ENCODE measurements around the gene TLE6. TPM values are rescaled to one million over a fixed set of nuclear protein-coding genes. Genes with fewer than 3 reads are reported as not detected.

Gene TLE6
- total RNA-seq, 1 experiment from 2014 or later = 3.2 TPM

DNA sequence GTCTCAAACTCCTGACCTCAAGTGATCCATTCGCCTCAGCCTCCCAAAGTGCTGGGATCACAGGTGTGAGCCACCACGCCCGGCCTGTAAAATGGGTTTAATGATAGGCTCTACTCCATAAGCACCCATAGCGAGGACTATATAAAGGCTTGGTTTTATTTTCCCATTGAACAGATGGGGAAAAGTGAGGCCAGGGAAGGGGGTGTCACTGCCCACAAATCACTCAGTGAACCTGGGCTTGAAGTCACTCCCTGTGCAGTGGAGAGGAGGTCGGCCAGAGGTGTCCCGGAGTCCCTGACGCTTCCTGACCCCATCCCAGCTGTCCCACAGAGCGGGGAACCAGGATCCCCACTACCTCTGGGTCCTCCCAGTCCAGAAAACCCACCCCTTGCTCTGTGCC, 36.8 kb downstream of the TLE6 start:
- in situ Hi-C loops (cut with HindIII; ENCODE audit: low pct_unique_long_range_greater_than_20kb, low sequenced_read_pairs) = no loop called here
- DNase-seq (ENCODE audit: low read depth, low spot score) = no peak

DNA sequence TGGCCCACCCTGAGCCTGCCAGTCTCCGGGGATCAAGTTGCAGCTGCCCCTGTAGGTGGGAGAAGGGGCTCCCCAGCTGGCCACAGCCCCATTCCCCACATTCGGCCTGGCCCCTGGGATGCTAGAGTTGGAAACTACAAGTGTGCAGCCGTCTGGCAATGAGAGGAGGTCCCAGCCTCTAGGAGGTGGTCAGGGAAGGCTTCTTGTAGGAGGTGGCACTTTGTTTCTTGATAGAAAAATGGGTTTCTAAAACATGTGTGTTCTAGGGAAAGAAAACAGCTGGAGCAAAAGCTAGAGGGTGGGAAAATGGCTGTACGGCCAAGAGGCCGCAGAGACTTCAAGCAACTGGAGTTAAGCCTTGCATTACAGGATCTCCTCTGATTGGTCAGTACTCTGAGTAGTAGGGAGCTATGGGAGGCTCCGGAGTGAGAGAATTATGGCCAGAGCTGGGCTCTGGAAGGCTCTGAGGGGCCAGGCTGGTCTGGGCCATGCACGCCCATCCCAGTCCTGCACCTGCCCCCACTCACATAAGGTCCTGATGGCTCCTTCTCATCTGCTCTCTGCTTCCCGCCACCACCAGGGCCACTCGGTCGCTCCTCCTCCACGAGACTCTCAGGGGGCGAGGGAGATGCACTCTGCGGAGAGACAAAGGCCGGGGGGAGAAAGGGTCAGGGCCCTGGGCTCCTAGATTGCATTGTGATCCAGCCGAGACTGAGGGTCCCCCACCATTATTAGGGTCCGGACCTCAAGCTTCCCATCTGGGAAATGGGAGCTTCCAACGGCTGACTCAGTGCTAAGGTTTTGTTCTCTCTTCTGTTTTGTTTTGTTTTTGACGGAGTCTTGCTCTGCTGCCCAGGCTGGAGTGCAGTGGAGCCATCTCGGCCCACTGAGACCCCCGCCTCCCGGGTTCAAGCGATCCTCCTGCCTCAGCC, 38.0 kb downstream of the TLE6 start:
- in situ Hi-C loops (cut with HindIII; ENCODE audit: low pct_unique_long_range_greater_than_20kb, low sequenced_read_pairs) = no loop called here
- no peak for DNase-seq (ENCODE audit: low read depth, low spot score)

DNA sequence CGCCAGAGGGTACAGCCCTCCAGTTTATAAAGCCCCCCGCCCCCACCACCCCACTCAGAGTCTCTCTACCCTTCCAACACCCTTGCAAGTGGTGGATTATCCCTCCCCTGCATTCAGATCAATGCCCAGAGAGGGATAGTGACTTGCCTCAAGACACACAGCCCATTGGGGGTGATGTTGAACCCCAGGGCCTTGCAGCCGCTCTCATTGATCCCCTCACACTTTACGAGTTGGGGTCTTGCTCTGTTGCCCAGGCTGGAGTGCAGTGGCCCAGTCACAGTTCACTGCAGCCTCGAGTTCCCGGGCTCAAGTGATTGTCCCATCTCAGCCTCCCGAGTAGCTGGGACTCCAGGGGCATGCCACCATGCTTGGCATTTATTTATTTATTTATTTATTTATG, 40.6 kb downstream of the TLE6 start:
- in situ Hi-C loops (cut with HindIII; ENCODE audit: low pct_unique_long_range_greater_than_20kb, low sequenced_read_pairs) = no loop called here
- DNase-seq (ENCODE audit: low read depth, low spot score) = no peak

DNA sequence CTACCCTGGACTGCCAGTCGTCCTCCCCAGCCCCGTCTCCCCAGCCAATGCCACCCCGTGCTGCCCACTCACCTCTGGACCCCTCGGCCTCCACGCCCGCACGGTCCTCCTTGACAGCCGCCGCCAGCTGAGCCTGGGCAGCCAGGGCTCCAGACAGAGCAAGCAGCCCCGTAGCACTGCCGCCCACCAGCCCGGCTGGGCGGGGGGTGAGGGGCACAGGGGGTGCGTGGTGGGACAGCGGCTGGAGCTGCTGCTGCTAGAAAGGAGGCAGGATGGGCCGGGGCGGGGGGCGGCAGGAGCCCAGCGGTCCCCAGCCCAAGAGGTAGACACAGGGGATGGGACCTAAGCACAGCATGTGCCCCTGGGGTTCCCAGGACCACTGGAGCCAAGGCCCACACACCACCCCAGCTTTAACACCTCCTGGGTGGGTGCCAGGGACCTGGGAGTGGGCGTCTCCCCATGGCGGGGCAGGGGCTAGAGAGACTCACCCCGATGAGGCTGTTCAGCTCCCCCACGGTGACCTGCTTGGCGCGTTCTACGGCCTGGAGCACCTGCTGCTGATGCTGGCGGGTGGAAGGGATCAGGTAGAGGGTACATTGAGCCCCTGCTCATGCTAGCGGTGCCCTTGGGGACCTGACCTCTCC, 42.0 kb downstream of the TLE6 start:
- in situ Hi-C loops (cut with HindIII; ENCODE audit: low pct_unique_long_range_greater_than_20kb, low sequenced_read_pairs) = no loop called here

GRCh38 chr19:3020321-3020960, 43.1 kb downstream of the TLE6 start:
- DNase-seq (ENCODE audit: low read depth, low spot score) = no peak
- in situ Hi-C loops (cut with HindIII; ENCODE audit: low pct_unique_long_range_greater_than_20kb, low sequenced_read_pairs) = no loop called here

More for the DNA sequence above, 42.0 kb downstream of the TLE6 start:
- DNase-seq (ENCODE audit: low read depth, low spot score) = no peak

DNA sequence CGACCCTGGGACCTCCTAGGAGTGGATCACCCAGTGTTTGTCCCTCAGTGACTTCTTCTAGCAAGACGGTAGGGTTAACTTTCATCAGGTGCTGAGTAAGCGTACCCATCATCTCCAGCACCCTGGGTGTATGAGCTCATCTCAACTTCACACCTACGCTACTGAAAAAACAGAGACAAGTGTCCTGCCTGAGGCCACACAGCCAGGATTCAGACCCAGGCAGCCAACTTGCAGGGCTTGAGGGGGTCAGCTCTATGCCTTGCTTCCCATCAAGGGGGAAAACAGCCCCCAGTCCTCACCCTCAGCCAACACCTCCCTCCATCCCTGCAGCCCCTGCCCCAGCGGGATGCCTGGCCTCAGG, 47.1 kb downstream of the TLE6 start:
- in situ Hi-C loops (cut with HindIII; ENCODE audit: low pct_unique_long_range_greater_than_20kb, low sequenced_read_pairs) = no loop called here
- no peak for DNase-seq (ENCODE audit: low read depth, low spot score)

DNA sequence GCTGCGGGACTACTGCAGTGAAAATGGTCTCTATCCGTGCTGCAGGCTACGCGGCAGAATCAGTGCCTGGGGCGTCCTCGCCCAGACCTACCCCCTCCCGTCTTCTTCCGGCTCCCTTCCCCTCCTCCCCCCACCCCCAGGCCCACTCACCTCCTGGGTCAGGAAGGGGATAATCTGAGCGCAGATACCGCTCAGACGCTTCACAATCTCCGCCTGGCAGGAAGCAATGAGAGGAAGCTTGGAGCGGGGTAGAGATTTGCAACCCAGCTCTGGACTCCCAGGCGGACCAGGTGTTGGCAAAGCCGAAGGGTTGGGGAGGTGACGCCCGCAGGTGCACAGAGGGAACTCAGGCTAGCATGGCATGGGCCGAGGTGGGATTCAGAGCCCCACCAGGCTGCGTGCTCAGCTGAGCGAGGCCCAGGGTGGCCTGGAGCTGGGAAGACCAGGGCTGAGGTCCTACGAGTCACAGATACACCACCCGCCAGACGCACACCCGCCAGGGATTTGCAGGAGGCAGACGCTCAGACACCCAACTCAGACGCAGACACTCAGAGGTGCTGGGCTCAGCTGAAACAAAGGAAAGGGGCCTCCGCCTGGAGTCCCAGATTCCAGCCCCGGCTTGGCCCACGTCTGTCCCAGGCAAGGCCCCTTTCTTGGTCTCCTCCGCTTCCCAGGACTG, 47.6 kb downstream of the TLE6 start:
- in situ Hi-C loops (cut with HindIII; ENCODE audit: low pct_unique_long_range_greater_than_20kb, low sequenced_read_pairs) = no loop called here

DNA sequence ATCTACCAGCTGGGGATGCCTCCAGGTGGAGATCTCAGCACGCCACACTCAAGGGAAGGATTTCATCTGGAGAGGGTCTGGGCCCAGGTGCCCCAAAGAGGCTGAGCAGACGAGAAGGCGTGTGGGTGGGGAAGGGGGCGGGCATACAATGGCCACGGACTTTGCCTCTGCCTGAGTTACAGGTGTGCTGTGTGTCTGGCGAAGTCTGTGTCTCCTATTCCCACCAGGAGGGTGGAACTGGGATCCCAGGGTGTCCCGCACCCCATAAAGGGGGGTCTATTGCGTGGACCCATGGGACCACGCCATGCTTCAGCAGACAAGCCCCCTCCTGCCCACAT, 48.2 kb downstream of the TLE6 start:
- no peak for DNase-seq (ENCODE audit: low read depth, low spot score)
- in situ Hi-C loops (cut with HindIII; ENCODE audit: low pct_unique_long_range_greater_than_20kb, low sequenced_read_pairs) = no loop called here

More for the DNA sequence above, 47.6 kb downstream of the TLE6 start:
- DNase-seq (ENCODE audit: low read depth, low spot score) = no peak

DNA sequence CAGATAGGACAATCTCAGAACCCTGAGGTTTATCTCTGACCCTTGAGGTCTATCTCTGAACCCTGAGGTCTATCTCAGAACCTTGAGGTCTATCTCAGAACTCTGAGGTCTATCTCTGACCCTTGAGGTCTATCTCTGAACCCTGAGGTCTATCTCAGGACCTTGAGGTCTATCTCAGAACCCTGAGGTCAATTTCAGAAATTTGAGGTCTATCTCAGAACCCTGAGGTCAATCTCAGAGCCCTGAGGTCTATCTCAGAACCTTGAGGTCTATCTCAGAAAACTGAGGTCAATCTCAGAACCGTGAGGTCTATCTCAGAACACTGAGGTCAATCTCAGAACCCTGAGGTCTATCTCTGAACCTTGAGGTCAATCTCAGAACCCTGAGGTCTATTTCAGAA, 49.4 kb downstream of the TLE6 start:
- no peak for DNase-seq (ENCODE audit: low read depth, low spot score)
- in situ Hi-C loops (cut with HindIII; ENCODE audit: low pct_unique_long_range_greater_than_20kb, low sequenced_read_pairs) = no loop called here

DNA sequence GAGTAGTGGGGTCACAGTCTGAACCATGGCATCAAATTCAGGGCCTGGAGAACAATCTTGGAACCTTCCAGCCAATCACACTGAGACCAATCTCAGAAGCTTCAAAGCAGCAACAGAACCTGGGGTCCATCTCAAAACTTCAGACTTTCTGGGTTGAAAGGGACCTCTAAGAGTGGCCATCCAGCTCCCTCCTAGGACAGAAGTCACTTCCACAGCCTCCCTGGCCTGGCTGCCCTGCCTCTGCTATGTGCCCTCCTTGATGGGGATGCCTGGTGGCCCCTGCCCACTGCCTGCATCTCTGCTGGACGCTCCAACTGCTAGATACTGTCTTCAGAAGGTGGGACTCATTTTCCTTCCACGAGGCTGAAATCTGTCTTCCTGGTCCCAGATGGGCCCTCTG, 49.9 kb downstream of the TLE6 start:
- DNase-seq (ENCODE audit: low read depth, low spot score) = no peak
- in situ Hi-C loops (cut with HindIII; ENCODE audit: low pct_unique_long_range_greater_than_20kb, low sequenced_read_pairs) = no loop called here

- in situ Hi-C loops (cut with HindIII; ENCODE audit: low pct_unique_long_range_greater_than_20kb, low sequenced_read_pairs) = no loop called here
- DNase-seq (ENCODE audit: low read depth, low spot score) = no peak
Measured at GRCh38 chr19:3027981-3028304, 50.6 kb downstream of the TLE6 start.

- no peak for DNase-seq (ENCODE audit: low read depth, low spot score)
Measured at GRCh38 chr19:3028305-3029064, 51.1 kb downstream of the TLE6 start.

GRCh38 chr19:3029065-3029923, 51.9 kb downstream of the TLE6 start, which contains the start of gene TLE2:
Gene TLE2, minus strand, starts transcription at chr19:3029280. Its CDS starts 376 bp downstream, at chr19:3028904.
- no peak for DNase-seq (ENCODE audit: low read depth, low spot score)
- in situ Hi-C loops (cut with HindIII; ENCODE audit: low pct_unique_long_range_greater_than_20kb, low sequenced_read_pairs) = no loop called here

More at GRCh38 chr19:3028305-3029064, 51.1 kb downstream of the TLE6 start:
- in situ Hi-C loops (cut with HindIII; ENCODE audit: low pct_unique_long_range_greater_than_20kb, low sequenced_read_pairs) = no loop called here

DNA sequence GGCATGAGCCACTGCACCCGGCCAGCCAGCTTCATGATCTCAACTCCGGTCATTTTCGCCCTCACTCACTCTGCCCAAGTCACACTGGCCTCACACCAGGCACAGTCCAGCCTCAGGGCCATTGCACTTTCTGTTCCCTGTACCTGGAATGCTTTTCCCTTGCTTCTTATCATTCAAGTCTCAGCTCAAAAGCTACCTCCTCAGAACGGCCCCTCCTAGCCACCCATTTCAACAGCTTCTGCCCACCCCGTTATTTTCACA, 54.2 kb downstream of the TLE6 start:
- DNase-seq (ENCODE audit: low read depth, low spot score) = no peak
- in situ Hi-C loops (cut with HindIII; ENCODE audit: low pct_unique_long_range_greater_than_20kb, low sequenced_read_pairs) = no loop called here

- DNase-seq (ENCODE audit: low read depth, low spot score) = no peak
- in situ Hi-C loops (cut with HindIII; ENCODE audit: low pct_unique_long_range_greater_than_20kb, low sequenced_read_pairs) = no loop called here
Measured at GRCh38 chr19:3033595-3034405, 56.4 kb downstream of the TLE6 start.

- in situ Hi-C loops (cut with HindIII; ENCODE audit: low pct_unique_long_range_greater_than_20kb, low sequenced_read_pairs) = no loop called here
- no peak for DNase-seq (ENCODE audit: low read depth, low spot score)
Measured at GRCh38 chr19:3034406-3034655, 57.0 kb downstream of the TLE6 start.

All from SK-MEL-5 (cell line).